ENCODE data around the gene IQSEC1. TPM values are rescaled to one million over a fixed set of nuclear protein-coding genes. Genes with fewer than 3 reads are reported as not detected.

Gene IQSEC1
- polyA plus RNA-seq, 2 of the 4 experiments (the other 2 are of a cell fraction): 3.7 to 10.7 TPM

GRCh38 chr3:13105181-13105895 is 32.1 kb upstream of the IQSEC1 start:
- ChIA-PET POLR2A (no interaction called here), CTCF (interaction anchor here (1.0 to 9.0 kb wide), 7 partner anchors 8 to 348 kb away, joined by 3 to 62 read pairs (median 3); no protein-coding TSS in a partner anchor)
- peaks cover 23% of the 10 kb centered on the region for H3K4me1 ChIP-seq
- WGBS (ENCODE audit: missing lambda C conversion rate): 85% methylated on average over 7 of the region's 8 CpGs
- peak in 1 of 2 experiments; percentile 12; a peak in 2 of 6 replicates for ATAC-seq
- TF ChIP-seq CEBPB (IDR thresholded peaks at IDR 0.05): no peak
- no peak for TF ChIP-seq ESRRA (IDR thresholded peaks at IDR 0.05; ENCODE audit: borderline replicate concordance, low read length)
- TF ChIP-seq NPAS2 (CRISPR knock-in tag; IDR thresholded peaks at IDR 0.05; ENCODE audit: borderline replicate concordance): no peak
- no peak for DNase-seq (ENCODE audit: low read depth in 1 of 2, low spot score in 1 of 2)
- FAIRE-seq: no peak
- no peak overlapping the region; the same call in 2 of the 3 replicates for H3K4me2 ChIP-seq
- H3K27ac ChIP-seq: peak overlapping the region in 1 of 2 experiments; percentile 66; a peak in 3 of 6 replicates
- no peaks in the 10 kb centered on the region for H3K9me3 ChIP-seq
- H3K4me3 ChIP-seq: no peak overlapping the region

- no peak overlapping the region for H3K4me2 ChIP-seq
- H3K4me3 ChIP-seq: no peak overlapping the region
- H3K9me3 ChIP-seq: no peaks in the 10 kb centered on the region
- no peak for DNase-seq (ENCODE audit: low read depth in 1 of 2, low spot score in 1 of 2)
- 95% methylated on average over 9 of the region's 12 CpGs for WGBS (ENCODE audit: missing lambda C conversion rate)
- TF ChIP-seq MYC (IDR thresholded peaks at IDR 0.05; ENCODE audit: borderline replicate concordance, low read length): no peak
- TF ChIP-seq MAX (IDR thresholded peaks at IDR 0.05): no peak
- no peak for TF ChIP-seq CHD2 (IDR thresholded peaks at IDR 0.05; ENCODE audit: low read length, partially characterized antibody)
- TF ChIP-seq HMGXB4 (CRISPR knock-in tag; IDR thresholded peaks at IDR 0.05; ENCODE audit: borderline replicate concordance): no peak
- TF ChIP-seq E2F6 (IDR thresholded peaks at IDR 0.05; ENCODE audit: borderline replicate concordance, low read depth): no peak
- no peak for TF ChIP-seq TFCP2L1 (CRISPR knock-in tag; IDR thresholded peaks at IDR 0.05)
- POLR2A ChIA-PET: no interaction called here
- ATAC-seq: no peak
- H3K27ac ChIP-seq: no peak overlapping the region
- CTCF ChIA-PET: interaction anchor here (1.2 to 5.0 kb wide), 5 partner anchors 13 to 551 kb away, joined by 4 to 57 read pairs (median 5); no protein-coding TSS in a partner anchor
- FAIRE-seq: no peak
- H3K4me1 ChIP-seq: peaks cover 22% of the 10 kb centered on the region
Observed at GRCh38 chr3:13104511-13104910, 31.3 kb upstream of the IQSEC1 start.

GRCh38 chr3:13103416-13104058 is 30.3 kb upstream of the IQSEC1 start:
- Histone ChIP-seq H3K27ac (no peak overlapping the region), H3K4me1 (peaks cover 22% of the 10 kb centered on the region), H3K4me3 (no peak overlapping the region), H3K4me2 (no peak overlapping the region), H3K9me3 (no peaks in the 10 kb centered on the region)
- POLR2A ChIA-PET: no interaction called here
- ATAC-seq (no peak), FAIRE-seq (no peak), DNase-seq (ENCODE audit: low read depth in 1 of 2, low spot score in 1 of 2) (no peak)
- 87% methylated on average over 12 of the region's 13 CpGs for WGBS (ENCODE audit: missing lambda C conversion rate)
- CTCF ChIA-PET: interaction anchor here (0.8 to 5.0 kb wide), 8 partner anchors 12 to 552 kb away, joined by 3 to 57 read pairs (median 4); no protein-coding TSS in a partner anchor
- no peak for TF ChIP-seq CHD4 (IDR thresholded peaks at IDR 0.05; ENCODE audit: borderline replicate concordance)
- no peak for TF ChIP-seq MAX (IDR thresholded peaks at IDR 0.05)
- TF ChIP-seq BCL3 (IDR thresholded peaks at IDR 0.05): no peak
- no peak for TF ChIP-seq ZSCAN20 (CRISPR knock-in tag; IDR thresholded peaks at IDR 0.05)
- peak; percentile 34; the same call in 1 of the 2 replicates for TF ChIP-seq REST (IDR thresholded peaks at IDR 0.05)

Data from A549 (cell line).